Measurements from ENCODE around the gene CDH23. TPM values are rescaled to one million over a fixed set of nuclear protein-coding genes. Genes with fewer than 3 reads are reported as not detected.

The CDH23 gene
- total and polyA plus RNA-seq, 9 of the 15 experiments (the other 6 are each of a cell fraction or from before 2014, with no cell fraction given): 0.18 to 1.2 (median 0.47) TPM

DNA sequence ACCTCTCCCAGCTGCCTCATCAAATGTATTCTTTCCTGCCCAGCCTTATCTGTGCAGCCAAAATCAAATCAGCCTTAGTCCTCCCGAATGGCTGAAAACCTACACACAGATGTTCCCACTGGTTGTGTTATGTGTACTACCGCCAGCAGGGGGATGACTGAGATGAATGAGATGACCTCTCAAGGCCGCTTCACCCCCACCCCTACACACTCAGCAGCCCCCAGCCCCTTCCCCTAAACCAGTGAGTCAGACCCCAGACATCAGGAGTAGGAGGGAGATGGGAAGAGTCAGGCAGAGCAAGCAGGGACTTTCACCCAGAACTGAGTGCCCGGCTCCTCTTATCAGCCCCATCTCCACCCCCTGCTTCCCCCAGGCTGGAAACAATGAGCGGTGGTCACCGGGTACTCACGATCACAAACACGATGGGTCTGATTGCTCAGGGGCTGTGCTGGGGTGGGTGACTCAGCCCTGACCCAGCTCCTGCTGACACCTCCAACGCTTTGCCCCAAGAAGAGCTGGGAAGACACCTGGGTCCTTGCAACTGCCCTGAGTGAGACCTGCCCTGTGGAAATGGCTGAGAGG lies 329.4 kb downstream of the CDH23 start:
- H3K79me2 ChIP-seq (ENCODE audit: control insufficient read depth, insufficient read depth, low read length): no peaks in the 10 kb centered on the region
- H3K4me2 ChIP-seq (ENCODE audit: insufficient read depth, low read length): no peak overlapping the region
- H4K20me1 ChIP-seq (replicated peaks; ENCODE audit: control insufficient read depth, insufficient read depth, low read length): no peaks in the 10 kb centered on the region
- no TSS peak for BruUV-seq (replicated peaks)
- no peaks in the 10 kb centered on the region for H3K27me3 ChIP-seq (ENCODE audit: control insufficient read depth in 2 of 2, insufficient read depth in 2 of 2, low read length in 2 of 2)
- no peak overlapping the region for H2AFZ ChIP-seq (ENCODE audit: low read depth, low read length)
- in situ Hi-C loops (cut with MboI): no loop called here
- POLR2A ChIA-PET: interaction anchor here (0.9 to 2.2 kb wide), 3 partner anchors 12 to 41 kb away, joined by 3 to 6 read pairs (median 3); no protein-coding TSS in a partner anchor
- ATAC-seq: peak; percentile 39
- H3K36me3 ChIP-seq (ENCODE audit: control insufficient read depth, insufficient read depth, low read length): no peaks in the 10 kb centered on the region
- peak; percentile 59 to 71 (median 66) for DNase-seq (ENCODE audit: extremely low read depth in 1 of 4, low spot score in 3 of 4)
- no peak overlapping the region for H3K4me3 ChIP-seq
- H3K9me1 ChIP-seq (ENCODE audit: control insufficient read depth, insufficient read depth, low read length): no peaks in the 10 kb centered on the region
- intact Hi-C loops (cut with micrococcal nuclease): no loop called here
- CTCF ChIA-PET (ENCODE audit: low intra/inter-chr PET ratio): no interaction called here
- H3K9ac ChIP-seq (ENCODE audit: insufficient read depth in 1 of 2, low read depth in 2 of 2, low read length in 2 of 2): no peak overlapping the region
- H3K9me3 ChIP-seq (replicated peaks; ENCODE audit: control insufficient read depth, insufficient read depth, low read depth, low read length): no peaks in the 10 kb centered on the region
- FAIRE-seq: peak; percentile 77
- WGBS (ENCODE audit: insufficient coverage, low coverage, missing lambda C conversion rate): 13% methylated on average over 9 of the region's 9 CpGs
- H3K27ac ChIP-seq (ENCODE audit: extremely low read depth, low read depth, low read length): no peak overlapping the region
- H3K4me1 ChIP-seq (replicated peaks in 1 of 2; ENCODE audit: control insufficient read depth in 2 of 2, insufficient read depth in 2 of 2, low read length in 2 of 2): peaks cover 31 to 57% of the 10 kb centered on the region in 2 experiments
- TF ChIP-seq EGR1 (conservative IDR thresholded peaks at IDR 0.05): peak; percentile 67
- TF ChIP-seq, protein P1, sequence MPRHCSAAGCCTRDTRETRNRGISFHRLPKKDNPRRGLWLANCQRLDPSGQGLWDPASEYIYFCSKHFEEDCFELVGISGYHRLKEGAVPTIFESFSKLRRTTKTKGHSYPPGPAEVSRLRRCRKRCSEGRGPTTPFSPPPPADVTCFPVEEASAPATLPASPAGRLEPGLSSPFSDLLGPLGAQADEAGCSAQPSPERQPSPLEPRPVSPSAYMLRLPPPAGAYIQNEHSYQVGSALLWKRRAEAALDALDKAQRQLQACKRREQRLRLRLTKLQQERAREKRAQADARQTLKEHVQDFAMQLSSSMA (CRISPR knock-in tag; IDR thresholded peaks at IDR 0.05): no peak
- TF ChIP-seq ZNF263 (CRISPR knock-in tag; IDR thresholded peaks at IDR 0.05; ENCODE audit: borderline replicate concordance): no peak
- no peak for TF ChIP-seq DIDO1 (tag; IDR thresholded peaks at IDR 0.05; ENCODE audit: low read depth)
- no peak for TF ChIP-seq PYGO2 (tag; IDR thresholded peaks at IDR 0.05)
- TF ChIP-seq, protein P2, sequence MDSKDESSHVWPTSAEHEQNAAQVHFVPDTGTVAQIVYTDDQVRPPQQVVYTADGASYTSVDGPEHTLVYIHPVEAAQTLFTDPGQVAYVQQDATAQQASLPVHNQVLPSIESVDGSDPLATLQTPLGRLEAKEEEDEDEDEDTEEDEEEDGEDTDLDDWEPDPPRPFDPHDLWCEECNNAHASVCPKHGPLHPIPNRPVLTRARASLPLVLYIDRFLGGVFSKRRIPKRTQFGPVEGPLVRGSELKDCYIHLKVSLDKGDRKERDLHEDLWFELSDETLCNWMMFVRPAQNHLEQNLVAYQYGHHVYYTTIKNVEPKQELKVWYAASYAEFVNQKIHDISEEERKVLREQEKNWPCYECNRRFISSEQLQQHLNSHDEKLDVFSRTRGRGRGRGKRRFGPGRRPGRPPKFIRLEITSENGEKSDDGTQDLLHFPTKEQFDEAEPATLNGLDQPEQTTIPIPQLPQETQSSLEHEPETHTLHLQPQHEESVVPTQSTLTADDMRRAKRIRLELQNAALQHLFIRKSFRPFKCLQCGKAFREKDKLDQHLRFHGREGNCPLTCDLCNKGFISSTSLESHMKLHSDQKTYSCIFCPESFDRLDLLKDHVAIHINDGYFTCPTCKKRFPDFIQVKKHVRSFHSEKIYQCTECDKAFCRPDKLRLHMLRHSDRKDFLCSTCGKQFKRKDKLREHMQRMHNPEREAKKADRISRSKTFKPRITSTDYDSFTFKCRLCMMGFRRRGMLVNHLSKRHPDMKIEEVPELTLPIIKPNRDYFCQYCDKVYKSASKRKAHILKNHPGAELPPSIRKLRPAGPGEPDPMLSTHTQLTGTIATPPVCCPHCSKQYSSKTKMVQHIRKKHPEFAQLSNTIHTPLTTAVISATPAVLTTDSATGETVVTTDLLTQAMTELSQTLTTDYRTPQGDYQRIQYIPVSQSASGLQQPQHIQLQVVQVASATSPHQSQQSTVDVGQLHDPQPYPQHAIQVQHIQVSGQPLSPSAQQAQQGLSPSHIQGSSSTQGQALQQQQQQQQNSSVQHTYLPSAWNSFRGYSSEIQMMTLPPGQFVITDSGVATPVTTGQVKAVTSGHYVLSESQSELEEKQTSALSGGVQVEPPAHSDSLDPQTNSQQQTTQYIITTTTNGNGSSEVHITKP (IDR thresholded peaks at IDR 0.05; ENCODE audit: partially characterized antibody): no peak
- peak; percentile 48 for TF ChIP-seq GATA2 (CRISPR knock-in tag; IDR thresholded peaks at IDR 0.05)
- 0 out of 2 replicates have a peak, but pooled peaks have one; percentile 8 for TF ChIP-seq SMC3 (conservative IDR thresholded peaks at IDR 0.05; ENCODE audit: insufficient read depth, low read depth, low read length)
- TF ChIP-seq, protein P3, sequence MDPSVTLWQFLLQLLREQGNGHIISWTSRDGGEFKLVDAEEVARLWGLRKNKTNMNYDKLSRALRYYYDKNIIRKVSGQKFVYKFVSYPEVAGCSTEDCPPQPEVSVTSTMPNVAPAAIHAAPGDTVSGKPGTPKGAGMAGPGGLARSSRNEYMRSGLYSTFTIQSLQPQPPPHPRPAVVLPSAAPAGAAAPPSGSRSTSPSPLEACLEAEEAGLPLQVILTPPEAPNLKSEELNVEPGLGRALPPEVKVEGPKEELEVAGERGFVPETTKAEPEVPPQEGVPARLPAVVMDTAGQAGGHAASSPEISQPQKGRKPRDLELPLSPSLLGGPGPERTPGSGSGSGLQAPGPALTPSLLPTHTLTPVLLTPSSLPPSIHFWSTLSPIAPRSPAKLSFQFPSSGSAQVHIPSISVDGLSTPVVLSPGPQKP (CRISPR knock-in tag; IDR thresholded peaks at IDR 0.05): no peak
- TF ChIP-seq ZNF76 (CRISPR knock-in tag; IDR thresholded peaks at IDR 0.05; ENCODE audit: borderline replicate concordance): no peak
- TF ChIP-seq, protein P4, sequence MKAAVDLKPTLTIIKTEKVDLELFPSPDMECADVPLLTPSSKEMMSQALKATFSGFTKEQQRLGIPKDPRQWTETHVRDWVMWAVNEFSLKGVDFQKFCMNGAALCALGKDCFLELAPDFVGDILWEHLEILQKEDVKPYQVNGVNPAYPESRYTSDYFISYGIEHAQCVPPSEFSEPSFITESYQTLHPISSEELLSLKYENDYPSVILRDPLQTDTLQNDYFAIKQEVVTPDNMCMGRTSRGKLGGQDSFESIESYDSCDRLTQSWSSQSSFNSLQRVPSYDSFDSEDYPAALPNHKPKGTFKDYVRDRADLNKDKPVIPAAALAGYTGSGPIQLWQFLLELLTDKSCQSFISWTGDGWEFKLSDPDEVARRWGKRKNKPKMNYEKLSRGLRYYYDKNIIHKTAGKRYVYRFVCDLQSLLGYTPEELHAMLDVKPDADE (conservative IDR thresholded peaks at IDR 0.05; ENCODE audit: control insufficient read depth, low read depth, low read length): no peak
- TF ChIP-seq CC2D1A (IDR thresholded peaks at IDR 0.05): no peak
- TF ChIP-seq, protein P5, sequence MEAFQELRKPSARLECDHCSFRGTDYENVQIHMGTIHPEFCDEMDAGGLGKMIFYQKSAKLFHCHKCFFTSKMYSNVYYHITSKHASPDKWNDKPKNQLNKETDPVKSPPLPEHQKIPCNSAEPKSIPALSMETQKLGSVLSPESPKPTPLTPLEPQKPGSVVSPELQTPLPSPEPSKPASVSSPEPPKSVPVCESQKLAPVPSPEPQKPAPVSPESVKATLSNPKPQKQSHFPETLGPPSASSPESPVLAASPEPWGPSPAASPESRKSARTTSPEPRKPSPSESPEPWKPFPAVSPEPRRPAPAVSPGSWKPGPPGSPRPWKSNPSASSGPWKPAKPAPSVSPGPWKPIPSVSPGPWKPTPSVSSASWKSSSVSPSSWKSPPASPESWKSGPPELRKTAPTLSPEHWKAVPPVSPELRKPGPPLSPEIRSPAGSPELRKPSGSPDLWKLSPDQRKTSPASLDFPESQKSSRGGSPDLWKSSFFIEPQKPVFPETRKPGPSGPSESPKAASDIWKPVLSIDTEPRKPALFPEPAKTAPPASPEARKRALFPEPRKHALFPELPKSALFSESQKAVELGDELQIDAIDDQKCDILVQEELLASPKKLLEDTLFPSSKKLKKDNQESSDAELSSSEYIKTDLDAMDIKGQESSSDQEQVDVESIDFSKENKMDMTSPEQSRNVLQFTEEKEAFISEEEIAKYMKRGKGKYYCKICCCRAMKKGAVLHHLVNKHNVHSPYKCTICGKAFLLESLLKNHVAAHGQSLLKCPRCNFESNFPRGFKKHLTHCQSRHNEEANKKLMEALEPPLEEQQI (IDR thresholded peaks at IDR 0.05): no peak
